Mesenchymal stem cell (in vitro differentiated cells and primary cell): ENCODE results near the gene MAP3K14.

Experiments
- DNase-seq: peaks from one replicate; pipeline ENCODE4 v3.0.0-alpha.2; 2013
- H2AFZ ChIP-seq: one replicate; pipeline ENCODE4 v1.6.1; 2013; ENCODE audit warnings: low read depth, mild to moderate bottlenecking, control low read depth, inconsistent platforms, low read length, moderate library complexity
- H2AK5ac ChIP-seq: 2 replicates; pipeline ENCODE4 v1.6.1; 2013; ENCODE audit warnings: low read length, moderate library complexity, mild to moderate bottlenecking, inconsistent platforms; ENCODE audit not compliant: severe bottlenecking
- H2BK120ac ChIP-seq: one replicate; pipeline ENCODE4 v1.6.1; 2013; ENCODE audit warnings: low read depth, mild to moderate bottlenecking, inconsistent platforms, low read length, moderate library complexity
- H2BK12ac ChIP-seq, 2 experiments: one replicate each; pipeline ENCODE4 v1.6.1; 2013; ENCODE audit warnings: inconsistent platforms in 2 of 2, low read length in 2 of 2, mild to moderate bottlenecking in 2 of 2, moderate library complexity in 2 of 2, control low read depth in 1 of 2
- H2BK15ac ChIP-seq: one replicate; pipeline ENCODE4 v1.6.1; 2013; ENCODE audit warnings: mild to moderate bottlenecking, low read depth, inconsistent platforms; ENCODE audit not compliant: poor library complexity, severe bottlenecking
- H2BK5ac ChIP-seq: 2 replicates; pipeline ENCODE4 v1.6.1; 2013; ENCODE audit warnings: low read depth, mild to moderate bottlenecking, low read length, control low read depth, inconsistent platforms; ENCODE audit not compliant: poor library complexity, severe bottlenecking
- H3K14ac ChIP-seq, 2 experiments: one replicate each; pipeline ENCODE4 v1.6.1; 2013; ENCODE audit warnings: inconsistent platforms in 2 of 2, low read length in 2 of 2, control low read depth in 1 of 2, mild to moderate bottlenecking in 1 of 2, moderate library complexity in 1 of 2
- H3K18ac ChIP-seq, 2 experiments: one replicate each; pipeline ENCODE4 v1.6.1; 2013; ENCODE audit warnings: inconsistent platforms in 2 of 2, low read length in 2 of 2, control low read depth in 1 of 2, low read depth in 1 of 2, mild to moderate bottlenecking in 1 of 2
- H3K23ac ChIP-seq, 2 experiments: one replicate each; pipeline ENCODE4 v1.6.1; 2013; ENCODE audit warnings: inconsistent platforms in 2 of 2, low read length in 2 of 2, mild to moderate bottlenecking in 2 of 2, moderate library complexity in 2 of 2, control low read depth in 1 of 2
- H3K27ac ChIP-seq: 2 replicates; pipeline ENCODE4 v1.5.1; 2013; ENCODE audit warnings: mild to moderate bottlenecking, moderate library complexity, low read length, control low read depth, inconsistent platforms; ENCODE audit not compliant: poor library complexity, severe bottlenecking
- H3K27me3 ChIP-seq, 2 experiments: 2 replicates each; pipeline versions ENCODE4 v1.6.1 to v1.7.0; 2013; ENCODE audit warnings: low read length in 2 of 2, mild to moderate bottlenecking in 2 of 2, moderate library complexity in 2 of 2, control low read depth in 1 of 2, inconsistent platforms in 1 of 2; ENCODE audit not compliant: control insufficient read depth in 1 of 2, insufficient read depth in 1 of 2
- H3K36me3 ChIP-seq, 2 experiments: 2 replicates each; pipeline versions ENCODE4 v1.6.1 to v1.7.0; 2013; ENCODE audit warnings: low read length in 2 of 2, control low read depth in 1 of 2, inconsistent platforms in 1 of 2, low read depth in 1 of 2, mild to moderate bottlenecking in 1 of 2; ENCODE audit not compliant: insufficient read depth in 2 of 2, control insufficient read depth in 1 of 2
- H3K4ac ChIP-seq, 2 experiments: one replicate each; pipeline ENCODE4 v1.6.1; 2013; ENCODE audit warnings: inconsistent platforms in 2 of 2, low read length in 2 of 2, mild to moderate bottlenecking in 2 of 2, moderate library complexity in 2 of 2, control low read depth in 1 of 2, low read depth in 1 of 2
- H3K4me1 ChIP-seq: 2 replicates; pipeline ENCODE4 v1.6.1; 2013; ENCODE audit warnings: low read depth, low read length, control low read depth; ENCODE audit not compliant: control insufficient read depth, insufficient read depth
- H3K4me2 ChIP-seq: 2 replicates; pipeline ENCODE4 v1.6.1; 2013; ENCODE audit warnings: low read length, mild to moderate bottlenecking, inconsistent platforms; ENCODE audit not compliant: poor library complexity, severe bottlenecking
- H3K4me3 ChIP-seq, 2 experiments: 2 replicates each; pipeline versions ENCODE4 v1.5.1 to v1.7.0; 2013; ENCODE audit warnings: low read length in 2 of 2, mild to moderate bottlenecking in 2 of 2, control low read depth in 1 of 2, low read depth in 1 of 2; ENCODE audit not compliant: insufficient read depth in 1 of 2
- H3K79me1 ChIP-seq: replicated peaks from 2 replicates; pipeline ENCODE4 v1.6.1; 2013; ENCODE audit warnings: mild to moderate bottlenecking, control low read depth, low read length, inconsistent platforms; ENCODE audit not compliant: poor library complexity, severe bottlenecking
- H3K9ac ChIP-seq: 2 replicates; pipeline ENCODE4 v1.7.0; 2013; ENCODE audit warnings: mild to moderate bottlenecking, low read length, moderate library complexity
- H3K9me3 ChIP-seq: 2 replicates; pipeline ENCODE4 v1.7.0; 2013; ENCODE audit warnings: mild to moderate bottlenecking, low read length; ENCODE audit not compliant: control insufficient read depth
- H4K8ac ChIP-seq: one replicate; pipeline ENCODE4 v1.6.1; 2013; ENCODE audit warnings: inconsistent platforms, mild to moderate bottlenecking, low read length, moderate library complexity
- H4K91ac ChIP-seq: one replicate; pipeline ENCODE4 v1.6.1; 2013; ENCODE audit warnings: mild to moderate bottlenecking, low read length, inconsistent platforms
- WGBS: methylation state at CpG from one replicate; pipeline ENCODE4 v1.1.7; 2013; ENCODE audit warnings: mixed read lengths; 5-methylcytosine and 5-hydroxymethylcytosine counted together

MAP3K14 gene

GRCh38 chr17:45260204-45260783, 56.5 kb downstream of the MAP3K14 start:
- Histone ChIP-seq H3K9ac (no peak overlapping the region), H3K27me3 (peaks cover 0 to 67% of the 10 kb centered on the region in 2 experiments), H3K23ac (no peak overlapping the region), H2BK120ac (no peak overlapping the region), H4K8ac (no peak overlapping the region), H3K4me2 (no peak overlapping the region), H3K18ac (no peak overlapping the region), H3K4me1 (peaks cover 41% of the 10 kb centered on the region), H3K27ac (no peak overlapping the region), H3K14ac (no peak overlapping the region), H2BK12ac (no peak overlapping the region), H3K36me3 (peaks cover 21 to 51% of the 10 kb centered on the region in 2 experiments), H2AFZ (no peak overlapping the region), H4K91ac (no peak overlapping the region), H3K4ac (no peak overlapping the region), H3K79me1 (peaks cover 8% of the 10 kb centered on the region), H3K4me3 (no peak overlapping the region), H2BK5ac (no peak overlapping the region), H2BK15ac (no peak overlapping the region), H3K9me3 (no peaks in the 10 kb centered on the region), H2AK5ac (no peak overlapping the region)
- 88% methylated on average over 7 of the region's 7 CpGs for whole genome bisulfite sequencing
- no peak for DNase-seq

- WGBS = 46% methylated on average over 4 of the region's 5 CpGs
- H3K9me3 ChIP-seq = no peaks in the 10 kb centered on the region
- H3K4me1 ChIP-seq = peaks cover 29% of the 10 kb centered on the region
- no peak overlapping the region for H2AFZ ChIP-seq
- H3K18ac ChIP-seq = no peak overlapping the region
- peaks cover 8 to 38% of the 10 kb centered on the region in 2 experiments for H3K36me3 ChIP-seq
- H2BK15ac ChIP-seq = no peak overlapping the region
- H4K91ac ChIP-seq = no peak overlapping the region
- peaks cover 0 to 74% of the 10 kb centered on the region in 2 experiments for H3K27me3 ChIP-seq
- no peak for DNase-seq
- H3K4ac ChIP-seq = no peak overlapping the region
- no peak overlapping the region for H2AK5ac ChIP-seq
- H4K8ac ChIP-seq = no peak overlapping the region
- no peak overlapping the region for H3K4me3 ChIP-seq
- no peak overlapping the region for H2BK12ac ChIP-seq
- no peak overlapping the region for H3K27ac ChIP-seq
- no peak overlapping the region for H3K9ac ChIP-seq
- no peak overlapping the region for H3K4me2 ChIP-seq
- H2BK5ac ChIP-seq = no peak overlapping the region
- H2BK120ac ChIP-seq = no peak overlapping the region
- H3K23ac ChIP-seq = no peak overlapping the region
- H3K14ac ChIP-seq = no peak overlapping the region
- peaks cover 4% of the 10 kb centered on the region for H3K79me1 ChIP-seq
Measured at GRCh38 chr17:45258981-45259380, 57.8 kb downstream of the MAP3K14 start.

- Histone ChIP-seq H3K36me3 (peaks cover 0 to 19% of the 10 kb centered on the region in 2 experiments), H3K9me3 (no peaks in the 10 kb centered on the region), H4K8ac (no peak overlapping the region), H3K4me3 (no peak overlapping the region), H3K4me1 (peaks cover 11% of the 10 kb centered on the region), H3K27ac (no peak overlapping the region), H3K4ac (no peak overlapping the region), H3K14ac (no peak overlapping the region), H4K91ac (no peak overlapping the region), H2BK5ac (no peak overlapping the region), H2BK15ac (no peak overlapping the region), H2BK120ac (no peak overlapping the region), H3K23ac (no peak overlapping the region), H3K79me1 (peaks cover 1% of the 10 kb centered on the region), H2AK5ac (no peak overlapping the region), H3K18ac (no peak overlapping the region), H2AFZ (no peak overlapping the region), H3K27me3 (peaks cover 0 to 79% of the 10 kb centered on the region in 2 experiments), H3K9ac (no peak overlapping the region), H3K4me2 (no peak overlapping the region), H2BK12ac (no peak overlapping the region)
- no peak for DNase-seq
- 68% methylated on average over 16 of the region's 16 CpGs for WGBS
Measured at GRCh38 chr17:45257115-45257514, 59.7 kb downstream of the MAP3K14 start.

- WGBS = 71% methylated on average over 8 of the region's 14 CpGs
- Histone ChIP-seq H4K91ac (no peak overlapping the region), H2AFZ (no peak overlapping the region), H3K4ac (no peak overlapping the region), H3K9ac (no peak overlapping the region), H3K27ac (no peak overlapping the region), H2AK5ac (no peak overlapping the region), H3K9me3 (no peaks in the 10 kb centered on the region), H3K23ac (no peak overlapping the region), H2BK5ac (no peak overlapping the region), H3K4me3 (no peak overlapping the region), H4K8ac (no peak overlapping the region), H2BK15ac (no peak overlapping the region), H3K4me2 (no peak overlapping the region), H3K4me1 (peaks cover 4% of the 10 kb centered on the region), H3K14ac (no peak overlapping the region), H3K18ac (no peak overlapping the region), H3K36me3 (peaks cover 0 to 12% of the 10 kb centered on the region in 2 experiments), H2BK120ac (no peak overlapping the region), H3K27me3 (peaks cover 0 to 79% of the 10 kb centered on the region in 2 experiments), H3K79me1 (peaks cover 1% of the 10 kb centered on the region), H2BK12ac (no peak overlapping the region)
- DNase-seq = no peak
Measured at GRCh38 chr17:45256114-45256966, 60.5 kb downstream of the MAP3K14 start.
